Spleen (tissue), 11 donors: ENCODE results near the gene ONECUT2. TPM values are rescaled to one million over a fixed set of nuclear protein-coding genes. Genes with fewer than 3 reads are reported as not detected.

Experiments used
- DNase-seq: peaks from one replicate; pipeline ENCODE4 v3.0.0-alpha.2; 2020
- H3K27ac ChIP-seq, 8 donors: fragments of 200-600 bp; sonication (generic) in 7 of 8; 1 replicate in 4 of 8; 2 replicates in 4 of 8; pipeline versions ENCODE4 v1.5.0 to v1.8.0; 2016 to 2021; ENCODE audit warnings: inconsistent platforms in 4 of 8, mild to moderate bottlenecking in 4 of 8, moderate library complexity in 1 of 8
- H3K27me3 ChIP-seq, 7 donors: fragments of 200-600 bp; sonication (generic) in 6 of 7; replicated peaks in 1 of 7; 1 replicate in 4 of 7; 2 replicates in 3 of 7; pipeline versions ENCODE4 v1.5.0 to v1.8.0; 2016 to 2021; ENCODE audit warnings: inconsistent platforms in 3 of 7, mild to moderate bottlenecking in 1 of 7
- H3K36me3 ChIP-seq, 6 donors: fragments of 200-600 bp; sonication (generic) in 5 of 6; 1 replicate in 4 of 6; 2 replicates in 2 of 6; pipeline versions ENCODE4 v1.5.0 to v1.8.0; 2016 to 2021; ENCODE audit warnings: inconsistent platforms in 2 of 6
- H3K4me1 ChIP-seq, 6 donors: fragments of 200-600 bp; sonication (generic) in 5 of 6; 1 replicate in 3 of 6; 2 replicates in 3 of 6; pipeline versions ENCODE4 v1.5.0 to v1.8.0; 2016 to 2021; ENCODE audit warnings: inconsistent platforms in 3 of 6
- H3K4me3 ChIP-seq, 8 donors: fragments of 200-600 bp; sonication (generic) in 7 of 8; 1 replicate in 4 of 8; 2 replicates in 4 of 8; pipeline versions ENCODE4 v1.5.0 to v1.8.0; 2016 to 2021; ENCODE audit warnings: inconsistent platforms in 4 of 8, mild to moderate bottlenecking in 4 of 8, moderate library complexity in 2 of 8
- H3K9me3 ChIP-seq, 8 donors: fragments of 200-600 bp; sonication (generic) in 7 of 8; 1 replicate in 4 of 8; 2 replicates in 4 of 8; pipeline versions ENCODE4 v1.5.0 to v1.8.0; 2016 to 2021; ENCODE audit warnings: inconsistent platforms in 4 of 8
- POLR2A ChIP-seq, 3 donors: fragments of 450-650 bp; IDR thresholded peaks; one replicate each; pipeline ENCODE4 v1.5.1; 2017; ENCODE audit warnings: antibody characterized with exemption in 3 of 3, mild to moderate bottlenecking in 1 of 3
- POLR2AphosphoS5 ChIP-seq, 3 donors: sonication (generic); formaldehyde crosslinking; IDR thresholded peaks; one replicate each; pipeline ENCODE4 v1.5.1; 2017; ENCODE audit warnings: antibody characterized with exemption in 3 of 3
- WGBS, 5 donors: extraction: QIAGEN DNeasy Blood & Tissue Kit in 3 of 5; methylation state at CpG; one replicate each; pipeline versions ENCODE4 v1.1.5 to v1.1.7; 2013 to 2018; 5-methylcytosine and 5-hydroxymethylcytosine counted together
- intact Hi-C: fragments of 100-400 bp; cut with DNase I; formaldehyde crosslinking; loops from one replicate; pipeline ENCODE4 v1.15.0; 2023; ENCODE audit warnings: low total_unique reads
- polyA plus RNA-seq, 3 donors: library from polyadenylated mRNA; stranded (reverse); fragments of 200-250 nt; gene quantifications; one replicate each; pipeline ENCODE4 v1.2.1, GENCODE V29; 2013
- total RNA-seq, 7 donors: library from RNA; depleted of rRNA in 3 of 7; stranded (reverse); fragments of >200 nt in 3 of 7; fragmentation: NEBNext Ultra II Directional in 4 of 7; extraction: Animal tissue kit (Norgen Biotek cat#: 25700) in 4 of 7; gene quantifications; one replicate each; pipeline versions ENCODE4 v1.1.0 to v1.2.1, GENCODE V29; 2016 to 2021
- TF ChIP-seq, protein P1 (sequence below), 11 experiments: fragments of 200-600 bp in 7 of 11; fragments of 450-650 bp in 4 of 11; sonication (generic) in 4 of 11; IDR thresholded peaks in 8 of 11; conservative IDR thresholded peaks in 3 of 11; 1 replicate in 7 of 11; 2 replicates in 4 of 11; pipeline versions ENCODE4 v1.4.0 to v1.8.0; 2016 to 2021; ENCODE audit warnings: antibody characterized with exemption in 11 of 11, inconsistent platforms in 4 of 11, mild to moderate bottlenecking in 1 of 11
- donor health status: healthy with polysubstance abuse.
- donor health status: DM: no; HTN: no; CAD: no; lungs with moderate emphysema.
- donor health status: DM: no; HTN: no; CAD: no.
- donor health status: Bipolar disorder and iron deficiency.
- donor health status: healthy.
- donor health status: DM: no; HTN: no; CAD: no.
- donor health status: DM: yes; HTN: yes; CAD: no.

The ONECUT2 gene
- total and polyA plus RNA-seq, 10 donors, result under 0.01 to 0.03 (median 0.03) TPM; not detected in 7

- H3K36me3 ChIP-seq, result peaks cover 0 to 10% (median 0%) of the 10 kb centered on the region in 6 donors
- TF ChIP-seq, protein P1, sequence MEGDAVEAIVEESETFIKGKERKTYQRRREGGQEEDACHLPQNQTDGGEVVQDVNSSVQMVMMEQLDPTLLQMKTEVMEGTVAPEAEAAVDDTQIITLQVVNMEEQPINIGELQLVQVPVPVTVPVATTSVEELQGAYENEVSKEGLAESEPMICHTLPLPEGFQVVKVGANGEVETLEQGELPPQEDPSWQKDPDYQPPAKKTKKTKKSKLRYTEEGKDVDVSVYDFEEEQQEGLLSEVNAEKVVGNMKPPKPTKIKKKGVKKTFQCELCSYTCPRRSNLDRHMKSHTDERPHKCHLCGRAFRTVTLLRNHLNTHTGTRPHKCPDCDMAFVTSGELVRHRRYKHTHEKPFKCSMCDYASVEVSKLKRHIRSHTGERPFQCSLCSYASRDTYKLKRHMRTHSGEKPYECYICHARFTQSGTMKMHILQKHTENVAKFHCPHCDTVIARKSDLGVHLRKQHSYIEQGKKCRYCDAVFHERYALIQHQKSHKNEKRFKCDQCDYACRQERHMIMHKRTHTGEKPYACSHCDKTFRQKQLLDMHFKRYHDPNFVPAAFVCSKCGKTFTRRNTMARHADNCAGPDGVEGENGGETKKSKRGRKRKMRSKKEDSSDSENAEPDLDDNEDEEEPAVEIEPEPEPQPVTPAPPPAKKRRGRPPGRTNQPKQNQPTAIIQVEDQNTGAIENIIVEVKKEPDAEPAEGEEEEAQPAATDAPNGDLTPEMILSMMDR (IDR thresholded peaks at IDR 0.05 in 8 of 11, conservative IDR thresholded peaks at IDR 0.05 in 3 of 11), result no peak
- TF ChIP-seq POLR2A (IDR thresholded peaks at IDR 0.05) (no peak), POLR2AphosphoS5 (IDR thresholded peaks at IDR 0.05) (no peak)
- WGBS, 5 donors, result 6 to 12% (median 10%) methylated on average over 22 of the region's 22 CpGs
- H3K9me3 ChIP-seq, result peaks cover 0 to 33% (median 0%) of the 10 kb centered on the region in 8 donors
- peaks cover 17 to 100% (median 86%) of the 10 kb centered on the region in 7 donors for H3K27me3 ChIP-seq
- peak overlapping the region in 1 of 8 donors; percentile 59 for H3K4me3 ChIP-seq
- H3K27ac ChIP-seq, result no peak overlapping the region
- no peak for DNase-seq
- peaks cover 1 to 40% (median 17%) of the 10 kb centered on the region in 6 donors for H3K4me1 ChIP-seq
- intact Hi-C loops, result no loop called here
These were observed 5.8 kb upstream of the ONECUT2 start for GRCh38 chr18:57429167-57430078.

DNA sequence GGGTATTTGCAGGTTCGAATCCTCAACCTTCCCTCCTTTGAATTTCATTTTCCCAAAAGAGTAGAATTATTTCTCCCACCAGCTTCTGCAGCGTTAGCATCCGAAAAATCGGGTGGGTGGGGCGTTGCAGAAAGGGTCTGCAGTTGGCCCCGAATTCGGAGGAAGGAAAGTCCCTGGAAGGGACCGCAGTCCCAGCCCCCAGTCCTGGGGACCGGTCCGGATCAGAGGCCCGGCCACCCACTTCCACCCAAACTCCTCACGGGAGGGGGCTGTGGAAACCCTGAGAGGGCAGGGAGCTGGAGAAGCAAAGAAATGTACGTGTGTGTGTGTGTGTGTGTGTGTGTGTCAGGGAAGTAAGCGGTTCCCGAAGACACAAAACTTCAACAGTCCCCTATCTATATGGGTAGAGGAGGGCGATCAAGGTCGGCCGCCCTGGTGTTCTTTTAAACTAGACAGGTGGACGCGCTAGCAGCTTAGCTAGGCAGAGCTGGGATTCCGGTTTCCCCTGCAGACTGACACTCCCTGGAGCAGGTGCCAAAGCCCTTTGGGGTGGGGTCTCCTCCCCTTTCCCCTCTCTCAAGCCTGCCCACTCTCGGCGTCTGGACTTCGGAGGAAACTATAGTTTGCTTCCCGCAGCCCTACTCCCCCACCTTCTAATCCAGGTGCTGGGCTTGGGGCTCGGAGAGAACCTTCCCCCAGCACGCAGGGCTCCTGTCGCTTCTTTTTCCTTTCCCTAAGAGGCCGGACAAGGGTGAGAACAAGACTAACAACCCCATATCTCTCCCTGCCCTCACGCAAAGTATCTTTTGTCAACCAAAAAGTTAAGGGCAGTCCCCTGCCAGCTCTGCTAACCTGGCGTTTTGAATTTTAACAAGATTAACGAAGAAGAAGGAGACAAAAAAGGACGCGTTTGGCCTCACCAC is 4.8 kb upstream of the ONECUT2 start:
- DNase-seq, result no peak
- TF ChIP-seq POLR2A (IDR thresholded peaks at IDR 0.05) (no peak), POLR2AphosphoS5 (IDR thresholded peaks at IDR 0.05) (no peak)
- TF ChIP-seq, protein P1 (IDR thresholded peaks at IDR 0.05 in 8 of 11, conservative IDR thresholded peaks at IDR 0.05 in 3 of 11), result no peak
- no peak overlapping the region for H3K27ac ChIP-seq
- peaks cover 5 to 49% (median 24%) of the 10 kb centered on the region in 6 donors for H3K4me1 ChIP-seq
- H3K9me3 ChIP-seq, result peaks cover 0 to 33% (median 0%) of the 10 kb centered on the region in 8 donors
- intact Hi-C loops, result no loop called here
- WGBS, 5 donors, result 4 to 12% (median 10%) methylated on average over 34 of the region's 34 CpGs
- peaks cover 0 to 10% (median 0%) of the 10 kb centered on the region in 6 donors for H3K36me3 ChIP-seq
- H3K27me3 ChIP-seq, result peaks cover 17 to 100% (median 92%) of the 10 kb centered on the region in 7 donors
- peak overlapping the region in 1 of 8 donors; percentile 28 for H3K4me3 ChIP-seq

- no peak for TF ChIP-seq POLR2A (IDR thresholded peaks at IDR 0.05)
- no peak for TF ChIP-seq POLR2AphosphoS5 (IDR thresholded peaks at IDR 0.05)
- TF ChIP-seq, protein P1 (IDR thresholded peaks at IDR 0.05 in 8 of 11, conservative IDR thresholded peaks at IDR 0.05 in 3 of 11), result no peak
- 11 to 19% (median 16%) methylated on average over 10 of the region's 10 CpGs for WGBS, 5 donors
- Histone ChIP-seq H3K4me3 (no peak overlapping the region), H3K36me3 (peaks cover 0 to 10% (median 0%) of the 10 kb centered on the region in 6 donors), H3K4me1 (peaks cover 5 to 51% (median 25%) of the 10 kb centered on the region in 6 donors), H3K9me3 (peaks cover 0 to 33% (median 0%) of the 10 kb centered on the region in 8 donors), H3K27me3 (peaks cover 17 to 99% (median 89%) of the 10 kb centered on the region in 7 donors), H3K27ac (no peak overlapping the region)
- DNase-seq, result no peak
- intact Hi-C loops, result no loop called here
These were observed 4.2 kb upstream of the ONECUT2 start for GRCh38 chr18:57431002-57431382.
